Activated CD4-positive, alpha-beta T cell treated with anti-CD3 and anti-CD28 coated beads, Interleukin-2, amount 50 U/mL, for 16 hours (primary cell): ENCODE results near the gene SPON1.
A peak's percentile ranks its signal among the peaks of the same experiment; 100 is the strongest.

Source experiments
- DNase-seq: peaks from one replicate; pipeline ENCODE4 v3.0.0-alpha.2; 2020

SPON1 gene

GRCh38 chr11:14202251-14203196, 240.0 kb downstream of the SPON1 start:
- peak; percentile 25 for DNase-seq

- DNase-seq, result no peak
These were observed 240.8 kb downstream of the SPON1 start for GRCh38 chr11:14203321-14203720.

GRCh38 chr11:14212986-14213385, 250.5 kb downstream of the SPON1 start:
- DNase-seq, result no peak

GRCh38 chr11:14218728-14219127, 256.2 kb downstream of the SPON1 start:
- DNase-seq, result no peak

GRCh38 chr11:14223636-14224288, 261.2 kb downstream of the SPON1 start:
- no peak for DNase-seq

GRCh38 chr11:14224395-14224794, 261.9 kb downstream of the SPON1 start:
- DNase-seq, result no peak

GRCh38 chr11:14225666-14226065, 263.1 kb downstream of the SPON1 start:
- no peak for DNase-seq

- no peak for DNase-seq
These were observed 265.8 kb downstream of the SPON1 start for GRCh38 chr11:14228356-14228755.

- DNase-seq, result no peak
These were observed 266.9 kb downstream of the SPON1 start for GRCh38 chr11:14229472-14229871.

- DNase-seq, result no peak
These were observed 267.9 kb downstream of the SPON1 start for GRCh38 chr11:14230407-14230806.

- DNase-seq, result no peak
These were observed 270.1 kb downstream of the SPON1 start for GRCh38 chr11:14232652-14233051.

- DNase-seq, result no peak
These were observed 271.9 kb downstream of the SPON1 start for GRCh38 chr11:14234446-14234845.

- no peak for DNase-seq
These were observed 273.2 kb downstream of the SPON1 start for GRCh38 chr11:14235701-14236100.

- no peak for DNase-seq
These were observed 275.0 kb downstream of the SPON1 start for GRCh38 chr11:14237444-14237961.

GRCh38 chr11:14240221-14240620, 277.7 kb downstream of the SPON1 start:
- no peak for DNase-seq

- no peak for DNase-seq
These were observed 278.4 kb downstream of the SPON1 start for GRCh38 chr11:14240951-14241350.

- DNase-seq, result no peak
These were observed 279.7 kb downstream of the SPON1 start for GRCh38 chr11:14242187-14242586.

- no peak for DNase-seq
These were observed 280.2 kb downstream of the SPON1 start for GRCh38 chr11:14242733-14243132.

GRCh38 chr11:14244926-14245325, 282.4 kb downstream of the SPON1 start:
- DNase-seq, result no peak

- DNase-seq, result no peak
These were observed 282.9 kb downstream of the SPON1 start for GRCh38 chr11:14245444-14245843.

GRCh38 chr11:14248580-14248981, 286.1 kb downstream of the SPON1 start:
- DNase-seq, result no peak

- DNase-seq, result peak; percentile 61
These were observed 286.8 kb downstream of the SPON1 start for GRCh38 chr11:14249121-14249963.

- DNase-seq, result no peak
These were observed 289.2 kb downstream of the SPON1 start for GRCh38 chr11:14251754-14252153.
